Prostate gland (tissue), 2 donors: ENCODE results near the gene ADAMTSL2. TPM values are rescaled to one million over a fixed set of nuclear protein-coding genes. Genes with fewer than 3 reads are reported as not detected.

Source experiments
- DNase-seq: peaks from one replicate; pipeline ENCODE4 v3.0.0-alpha.2; 2019; ENCODE audit warnings: low spot score
- H3K27ac ChIP-seq, 2 donors: fragments of 200-600 bp; sonication (generic); 2 replicates each; pipeline ENCODE4 v1.5.1; 2017 to 2019
- H3K27me3 ChIP-seq: fragments of 200-600 bp; sonication (generic); replicated peaks from 2 replicates; pipeline ENCODE4 v1.5.1; 2019; ENCODE audit not compliant: insufficient read depth
- H3K36me3 ChIP-seq, 2 donors: fragments of 200-600 bp; sonication (generic); 1 replicate in 1 of 2; 2 replicates in 1 of 2; pipeline versions ENCODE4 v1.5.1 to v1.8.1; 2017 to 2019
- H3K4me1 ChIP-seq: fragments of 200-600 bp; sonication (generic); replicated peaks from 2 replicates; pipeline ENCODE4 v1.5.1; 2019
- H3K4me3 ChIP-seq, 2 donors: fragments of 200-600 bp; sonication (generic); 2 replicates each; pipeline ENCODE4 v1.5.1; 2017 to 2019
- H3K9me3 ChIP-seq: fragments of 200-600 bp; sonication (generic); 2 replicates; pipeline ENCODE4 v1.5.1; 2017
- CTCF ChIP-seq, 4 experiments: fragments of 200-600 bp in 2 of 4; fragments of 450-650 bp in 2 of 4; sonication (generic) in 2 of 4; IDR thresholded peaks; 1 replicate in 3 of 4; 2 replicates in 1 of 4; pipeline ENCODE4 v1.5.1; 2016 to 2019; ENCODE audit warnings: antibody characterized with exemption in 4 of 4, mild to moderate bottlenecking in 2 of 4, moderate library complexity in 2 of 4
- POLR2A ChIP-seq: fragments of 450-650 bp; IDR thresholded peaks from one replicate; pipeline ENCODE4 v1.6.1; 2016; ENCODE audit warnings: antibody characterized with exemption, mild to moderate bottlenecking
- POLR2AphosphoS5 ChIP-seq: sonication (generic); formaldehyde crosslinking; IDR thresholded peaks from one replicate; pipeline ENCODE4 v1.6.1; 2017; ENCODE audit warnings: antibody characterized with exemption
- WGBS: methylation state at CpG from one replicate; pipeline ENCODE4 v1.1.5; 2018; 5-methylcytosine and 5-hydroxymethylcytosine counted together
- intact Hi-C: fragments of 100-400 bp; cut with DNase I; formaldehyde crosslinking; loops from one replicate; pipeline ENCODE4 v1.14.2; 2022
- total RNA-seq, 2 donors: library from RNA; depleted of rRNA; stranded (reverse); fragments of >200 nt; gene quantifications; one replicate each; pipeline ENCODE4 v1.1.0, GENCODE V29; 2016

The ADAMTSL2 gene
- total RNA-seq, 2 donors from 2014 or later: 1.6 to 11.6 TPM

GRCh38 chr9:133492061-133493021 lies 42.2 kb upstream of the ADAMTSL2 start:
- no peak for DNase-seq
- H3K4me3 ChIP-seq: no peak overlapping the region
- intact Hi-C loops: no loop called here
- H3K27ac ChIP-seq: peak overlapping the region; percentile 14 to 55
- H3K27me3 ChIP-seq: peaks cover 2% of the 10 kb centered on the region
- H3K4me1 ChIP-seq: no peaks in the 10 kb centered on the region
- 35% methylated on average over 28 of the region's 33 CpGs for WGBS
- no peaks in the 10 kb centered on the region for H3K36me3 ChIP-seq
- H3K9me3 ChIP-seq: no peaks in the 10 kb centered on the region
- no peak for TF ChIP-seq CTCF (IDR thresholded peaks at IDR 0.05)
- no peak for TF ChIP-seq POLR2A
- no peak for TF ChIP-seq POLR2AphosphoS5

GRCh38 chr9:133493428-133493827 lies 41.1 kb upstream of the ADAMTSL2 start:
- 76% methylated on average over 11 of the region's 11 CpGs for WGBS
- no peak overlapping the region for H3K4me3 ChIP-seq
- DNase-seq: no peak
- H3K4me1 ChIP-seq: no peaks in the 10 kb centered on the region
- H3K27me3 ChIP-seq: peaks cover 2% of the 10 kb centered on the region
- intact Hi-C loops: no loop called here
- TF ChIP-seq CTCF (IDR thresholded peaks at IDR 0.05) (no peak), POLR2A (no peak), POLR2AphosphoS5 (no peak)
- H3K27ac ChIP-seq: no peak overlapping the region
- H3K36me3 ChIP-seq: no peaks in the 10 kb centered on the region
- no peaks in the 10 kb centered on the region for H3K9me3 ChIP-seq

GRCh38 chr9:133493845-133494540 lies 40.5 kb upstream of the ADAMTSL2 start:
- DNase-seq: no peak
- Histone ChIP-seq H3K27me3 (peaks cover 2% of the 10 kb centered on the region), H3K36me3 (no peaks in the 10 kb centered on the region), H3K4me3 (no peak overlapping the region), H3K27ac (no peak overlapping the region), H3K4me1 (no peaks in the 10 kb centered on the region), H3K9me3 (no peaks in the 10 kb centered on the region)
- TF ChIP-seq POLR2AphosphoS5 (no peak), POLR2A (no peak), CTCF (IDR thresholded peaks at IDR 0.05) (no peak)
- intact Hi-C loops: no loop called here
- WGBS: 89% methylated on average over 22 of the region's 23 CpGs

GRCh38 chr9:133494636-133495326 lies 39.7 kb upstream of the ADAMTSL2 start:
- 82% methylated on average over 23 of the region's 24 CpGs for WGBS
- TF ChIP-seq POLR2A: no peak
- no peak for TF ChIP-seq CTCF (IDR thresholded peaks at IDR 0.05)
- TF ChIP-seq POLR2AphosphoS5: no peak
- no peaks in the 10 kb centered on the region for H3K36me3 ChIP-seq
- no peaks in the 10 kb centered on the region for H3K9me3 ChIP-seq
- peaks cover 2% of the 10 kb centered on the region for H3K27me3 ChIP-seq
- no peak overlapping the region for H3K27ac ChIP-seq
- intact Hi-C loops: no loop called here
- no peak for DNase-seq
- no peaks in the 10 kb centered on the region for H3K4me1 ChIP-seq
- no peak overlapping the region for H3K4me3 ChIP-seq
